GM21360 (cell line): Measurements from ENCODE around the gene CCDC68.

Experiments used
- ATAC-seq: cut with Tn5 transposase; IDR thresholded peaks from one replicate; pipeline ENCODE4 v1.9.1; 2021; ENCODE audit warnings: mild to moderate bottlenecking, moderate library complexity; ENCODE audit not compliant: unreplicated experiment

Gene CCDC68

GRCh38 chr18:54961868-54962267, 2.6 kb upstream of the CCDC68 start:
- ATAC-seq, result no peak

- ATAC-seq, result no peak
Observed at GRCh38 chr18:54961016-54961423, 1.8 kb upstream of the CCDC68 start.

- no peak for ATAC-seq
Observed at GRCh38 chr18:54960197-54960596, 936 bp upstream of the CCDC68 start.

- ATAC-seq, result no peak
Observed at GRCh38 chr18:54957996-54958395, 1.3 kb downstream of the CCDC68 start.

- ATAC-seq, result no peak
Observed at GRCh38 chr18:54957296-54957832, 1.9 kb downstream of the CCDC68 start.

GRCh38 chr18:54956506-54956905, 2.8 kb downstream of the CCDC68 start:
- no peak for ATAC-seq

GRCh38 chr18:54952026-54952425, 7.2 kb downstream of the CCDC68 start:
- ATAC-seq, result no peak

- no peak for ATAC-seq
Observed at GRCh38 chr18:54950221-54950620, 9.0 kb downstream of the CCDC68 start.

GRCh38 chr18:54949588-54949987, 9.7 kb downstream of the CCDC68 start:
- ATAC-seq, result no peak

GRCh38 chr18:54948350-54948837, 10.9 kb downstream of the CCDC68 start:
- no peak for ATAC-seq

GRCh38 chr18:54947091-54947490, 12.2 kb downstream of the CCDC68 start:
- no peak for ATAC-seq

GRCh38 chr18:54946149-54946581, 13.1 kb downstream of the CCDC68 start:
- peak; percentile 79 for ATAC-seq

- ATAC-seq, result no peak
Observed at GRCh38 chr18:54945576-54946125, 13.6 kb downstream of the CCDC68 start.

GRCh38 chr18:54942569-54942968, 16.7 kb downstream of the CCDC68 start:
- ATAC-seq, result no peak

GRCh38 chr18:54942144-54942543, 17.1 kb downstream of the CCDC68 start:
- ATAC-seq, result no peak

- no peak for ATAC-seq
Observed at GRCh38 chr18:54939361-54939917, 19.8 kb downstream of the CCDC68 start.

GRCh38 chr18:54938506-54938905, 20.8 kb downstream of the CCDC68 start:
- ATAC-seq, result no peak

- no peak for ATAC-seq
Observed at GRCh38 chr18:54932472-54932871, 26.8 kb downstream of the CCDC68 start.

- ATAC-seq, result no peak
Observed at GRCh38 chr18:54931152-54931551, 28.1 kb downstream of the CCDC68 start.

GRCh38 chr18:54928236-54928635, 31.0 kb downstream of the CCDC68 start:
- no peak for ATAC-seq

GRCh38 chr18:54926593-54927325, 32.5 kb downstream of the CCDC68 start:
- ATAC-seq, result no peak

- no peak for ATAC-seq
Observed at GRCh38 chr18:54924948-54925347, 34.3 kb downstream of the CCDC68 start.
